Stimulated activated CD4-positive, alpha-beta T cell treated with anti-CD3 and anti-CD28 coated beads, Interleukin-2, amount 100 ng/mL, for 4 hours (primary cell): ENCODE results near the gene TCFL5.
A peak's percentile ranks its signal among the peaks of the same experiment; 100 is the strongest.

Experiments used
- DNase-seq: peaks from one replicate; pipeline ENCODE4 v3.0.0-alpha.2; 2020; ENCODE audit warnings: low read depth

Gene TCFL5

GRCh38 chr20:62809530-62810428, 51.8 kb downstream of the TCFL5 start:
- DNase-seq: no peak

GRCh38 chr20:62808211-62808865, 53.3 kb downstream of the TCFL5 start:
- DNase-seq: peak; percentile 50

- no peak for DNase-seq
Measured at GRCh38 chr20:62807444-62808210, 54.0 kb downstream of the TCFL5 start.

GRCh38 chr20:62806383-62807050, 55.1 kb downstream of the TCFL5 start:
- DNase-seq: no peak

GRCh38 chr20:62805711-62806382, 55.8 kb downstream of the TCFL5 start:
- no peak for DNase-seq

GRCh38 chr20:62805155-62805710, 56.4 kb downstream of the TCFL5 start:
- peak; percentile 70 for DNase-seq

- DNase-seq: peak; percentile 71
Measured at GRCh38 chr20:62804627-62805154, 56.9 kb downstream of the TCFL5 start, which contains the start of gene OGFR. OGFR (plus strand) TSS chr20:62804835; CDS start chr20:62804860, 25 bp downstream.

GRCh38 chr20:62804021-62804626, 57.5 kb downstream of the TCFL5 start:
- no peak for DNase-seq

GRCh38 chr20:62802026-62802712, 59.5 kb downstream of the TCFL5 start:
- DNase-seq: no peak

GRCh38 chr20:62801284-62802010, 60.2 kb downstream of the TCFL5 start:
- no peak for DNase-seq

GRCh38 chr20:62800314-62801259, 61.0 kb downstream of the TCFL5 start:
- DNase-seq: no peak

GRCh38 chr20:62799873-62800272, 61.7 kb downstream of the TCFL5 start:
- DNase-seq: no peak

- DNase-seq: no peak
Measured at GRCh38 chr20:62799459-62799858, 62.2 kb downstream of the TCFL5 start.

GRCh38 chr20:62799036-62799435, 62.6 kb downstream of the TCFL5 start:
- no peak for DNase-seq

GRCh38 chr20:62797671-62798532, 63.7 kb downstream of the TCFL5 start:
- DNase-seq: no peak

- DNase-seq: no peak
Measured at GRCh38 chr20:62796699-62797491, 64.7 kb downstream of the TCFL5 start.
